Measurements from ENCODE around the gene DHRSX. TPM values are rescaled to one million over a fixed set of nuclear protein-coding genes. Genes with fewer than 3 reads are reported as not detected.
"Not testable (repeated sequence)": the region's sequence is repeated elsewhere in the genome, so short reads cannot be mapped to it uniquely, and the experiment has no call there.

The DHRSX gene
- total RNA-seq, 1 experiment from 2014 or later = 17.8 TPM

DNA sequence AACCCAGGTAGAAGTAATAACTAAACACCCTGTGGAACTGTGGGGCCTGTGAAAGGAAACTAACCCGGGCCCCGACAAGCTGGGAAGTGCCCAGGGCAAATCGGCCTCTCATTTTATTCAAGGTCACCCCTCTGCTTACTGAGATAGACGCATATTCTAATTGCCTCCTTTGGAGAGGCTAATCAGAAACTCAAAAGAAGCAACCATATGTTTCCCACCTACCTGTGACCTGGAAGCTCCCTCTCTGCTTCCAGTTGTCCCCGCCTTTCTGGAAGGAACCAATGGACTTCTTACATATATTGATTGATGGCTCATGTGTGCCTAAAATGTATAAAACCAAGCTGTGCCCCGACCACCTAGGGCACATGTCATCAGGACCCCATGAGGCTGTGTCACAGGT, 23.1 kb upstream of the DHRSX start:
- in situ Hi-C loops (cut with HindIII; ENCODE audit: low pct_unique_long_range_greater_than_20kb, low sequenced_read_pairs) = no loop called here
- DNase-seq (ENCODE audit: low read depth, low spot score) = no peak

DNA sequence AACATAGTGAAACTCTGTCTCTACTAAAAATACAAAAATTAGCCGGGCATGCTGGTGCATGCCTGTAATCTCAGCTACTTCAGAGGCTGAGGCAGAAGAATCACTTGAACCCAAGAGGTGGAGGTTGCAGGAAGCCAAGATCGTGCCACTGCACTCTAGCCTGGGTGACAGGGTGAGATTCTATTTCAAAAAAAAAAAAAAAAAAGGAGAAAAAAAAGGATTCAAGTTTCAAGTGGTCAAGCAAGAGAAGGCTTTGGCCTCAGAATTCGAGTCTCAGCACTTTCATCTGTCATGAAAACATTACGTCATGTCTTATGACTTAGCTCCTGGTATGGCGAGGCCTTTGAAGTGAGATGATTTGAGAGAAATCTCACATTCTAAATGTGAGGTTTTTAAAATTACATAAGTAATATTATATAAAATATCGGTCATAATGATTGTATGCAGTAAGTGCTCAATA, 21.2 kb upstream of the DHRSX start:
- in situ Hi-C loops (cut with HindIII; ENCODE audit: low pct_unique_long_range_greater_than_20kb, low sequenced_read_pairs) = no loop called here

DNA sequence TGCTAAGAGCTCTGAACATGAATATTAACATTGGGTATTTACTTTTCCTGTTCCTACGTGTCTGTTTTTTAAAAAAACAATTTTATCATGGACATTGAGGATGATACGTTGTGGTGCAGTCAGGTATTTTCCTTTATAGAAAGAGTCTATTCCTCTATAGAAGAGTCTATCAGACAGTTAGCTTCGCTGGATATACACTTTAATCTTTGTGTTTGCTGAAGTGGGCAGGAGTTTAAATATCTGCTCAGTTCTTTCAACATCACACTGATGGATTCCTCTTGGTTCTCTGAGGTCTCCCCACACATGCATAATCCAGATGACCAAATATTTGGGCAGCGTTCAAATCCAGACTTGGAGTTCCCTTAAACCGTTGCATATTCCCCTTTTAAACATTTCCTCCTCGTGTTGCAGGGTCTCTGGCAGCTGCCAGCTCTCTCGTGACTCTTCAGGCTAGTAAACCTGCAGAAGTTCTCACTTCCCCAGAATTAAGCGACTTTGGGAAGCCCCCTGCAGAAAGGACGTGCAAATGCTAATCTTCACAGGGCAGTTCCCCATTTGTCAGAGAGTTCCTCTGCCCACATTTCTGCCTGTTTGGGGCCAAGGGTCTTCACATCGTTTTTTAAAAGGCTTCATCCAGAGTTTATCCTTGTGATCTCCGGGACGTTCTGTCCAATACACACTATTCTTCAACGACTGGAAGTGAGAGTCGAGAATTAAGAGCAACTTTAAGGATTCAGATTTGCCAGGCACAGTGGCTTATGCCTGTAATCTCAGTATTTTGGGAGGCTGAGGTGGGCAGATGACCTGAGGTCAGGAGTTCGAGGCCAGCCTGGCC, 20.5 kb upstream of the DHRSX start:
- DNase-seq (ENCODE audit: low read depth, low spot score) = no peak
- in situ Hi-C loops (cut with HindIII; ENCODE audit: low pct_unique_long_range_greater_than_20kb, low sequenced_read_pairs) = no loop called here

More for the DNA sequence above, 21.2 kb upstream of the DHRSX start:
- no peak for DNase-seq (ENCODE audit: low read depth, low spot score)

DNA sequence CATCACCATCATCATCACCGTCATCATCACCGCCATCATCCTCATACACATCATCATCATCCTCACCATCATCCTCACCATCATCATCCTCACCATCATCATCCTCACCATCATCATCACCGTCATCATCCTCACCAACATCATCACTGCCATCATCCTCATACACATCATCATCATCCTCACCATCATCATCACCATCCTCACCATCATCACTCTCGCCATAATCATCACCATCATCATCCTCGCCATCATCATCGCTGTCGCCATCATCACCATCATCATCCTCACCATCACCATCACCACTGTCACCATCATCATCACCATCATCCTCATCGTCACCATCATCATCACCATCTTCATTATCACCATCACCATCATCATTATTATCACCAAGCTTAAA, 19.8 kb upstream of the DHRSX start:
- in situ Hi-C loops (cut with HindIII; ENCODE audit: low pct_unique_long_range_greater_than_20kb, low sequenced_read_pairs) = no loop called here
- DNase-seq (ENCODE audit: low read depth, low spot score) = no peak

DNA sequence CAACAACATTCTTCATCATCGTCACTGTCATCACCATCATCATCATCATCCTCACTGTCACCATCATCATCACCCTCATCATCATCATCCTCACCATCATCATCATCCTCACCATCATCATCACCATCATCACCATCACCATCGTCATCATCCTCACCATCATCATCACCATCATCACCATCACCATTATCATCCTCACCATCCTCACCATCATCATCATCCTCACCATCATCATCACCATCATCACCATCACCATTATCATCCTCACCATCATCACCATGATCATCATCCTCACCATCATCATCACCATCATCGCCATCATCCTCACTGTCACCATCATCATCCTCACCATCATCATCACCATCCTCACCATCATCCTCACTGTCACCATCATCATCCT, 18.9 kb upstream of the DHRSX start:
- DNase-seq (ENCODE audit: low read depth, low spot score); in situ Hi-C loops (cut with HindIII; ENCODE audit: low pct_unique_long_range_greater_than_20kb, low sequenced_read_pairs): not testable (repeated sequence)

DNA sequence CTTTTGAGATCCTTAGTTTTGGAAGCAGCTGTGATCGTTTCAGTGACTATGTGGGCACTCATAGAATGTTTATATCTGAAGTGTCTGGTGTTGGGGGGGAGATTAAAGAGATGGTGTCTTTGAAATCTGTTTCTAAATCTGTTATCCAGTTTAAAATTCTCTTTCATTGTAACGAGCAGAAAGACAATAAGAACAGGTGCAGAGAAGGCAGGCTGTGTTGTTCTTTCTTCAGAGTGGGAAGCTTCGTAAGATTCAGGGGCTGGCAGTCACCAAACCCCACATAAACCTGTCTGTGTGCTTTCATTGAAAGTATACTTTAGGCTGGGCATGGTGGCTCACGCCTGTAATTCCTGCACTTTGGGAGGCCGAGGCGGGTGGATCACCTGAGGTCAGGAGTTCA, 16.3 kb upstream of the DHRSX start:
- no peak for DNase-seq (ENCODE audit: low read depth, low spot score)
- in situ Hi-C loops (cut with HindIII; ENCODE audit: low pct_unique_long_range_greater_than_20kb, low sequenced_read_pairs) = no loop called here

DNA sequence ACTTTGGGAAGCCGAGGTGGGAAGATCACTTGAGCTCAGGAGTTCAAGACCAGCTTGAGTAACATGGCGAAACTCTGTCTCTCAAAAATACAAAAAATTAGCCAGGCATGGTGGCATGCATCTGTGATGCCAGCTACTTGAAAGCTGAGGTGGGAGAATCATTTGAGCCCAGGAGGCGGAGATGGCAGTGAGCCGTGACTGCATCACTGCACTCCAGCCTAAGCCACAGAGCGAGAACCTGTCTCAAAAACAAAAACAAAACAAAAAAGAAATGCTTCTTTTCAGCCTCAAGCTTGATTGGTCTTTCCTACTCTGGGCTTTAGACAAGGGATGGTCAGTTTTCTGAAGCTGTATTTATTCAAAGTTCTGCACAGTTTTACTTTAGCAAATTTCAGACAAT, 15.8 kb upstream of the DHRSX start:
- in situ Hi-C loops (cut with HindIII; ENCODE audit: low pct_unique_long_range_greater_than_20kb, low sequenced_read_pairs) = no loop called here

DNA sequence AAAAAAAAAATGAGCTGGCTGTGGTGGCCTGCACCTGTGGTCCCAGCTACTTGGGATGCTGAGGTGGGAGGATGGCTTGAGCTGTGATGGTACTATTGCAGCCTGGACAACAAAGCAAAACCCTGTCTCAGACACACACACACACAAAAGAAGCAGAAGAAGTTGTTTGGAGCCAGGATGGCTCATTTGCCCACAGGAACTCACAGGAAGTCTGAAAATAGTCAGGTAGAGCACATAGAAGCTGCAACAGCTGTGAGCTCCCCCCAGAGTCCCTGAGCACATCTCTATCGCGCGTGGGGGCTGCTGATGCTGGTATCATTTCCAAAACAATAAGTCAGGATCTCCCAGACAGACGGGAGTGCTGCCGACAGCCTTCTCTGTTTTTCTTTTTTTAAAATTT, 13.4 kb upstream of the DHRSX start:
- in situ Hi-C loops (cut with HindIII; ENCODE audit: low pct_unique_long_range_greater_than_20kb, low sequenced_read_pairs) = no loop called here
- DNase-seq (ENCODE audit: low read depth, low spot score) = no peak

More for the DNA sequence above, 15.8 kb upstream of the DHRSX start:
- DNase-seq (ENCODE audit: low read depth, low spot score) = no peak

DNA sequence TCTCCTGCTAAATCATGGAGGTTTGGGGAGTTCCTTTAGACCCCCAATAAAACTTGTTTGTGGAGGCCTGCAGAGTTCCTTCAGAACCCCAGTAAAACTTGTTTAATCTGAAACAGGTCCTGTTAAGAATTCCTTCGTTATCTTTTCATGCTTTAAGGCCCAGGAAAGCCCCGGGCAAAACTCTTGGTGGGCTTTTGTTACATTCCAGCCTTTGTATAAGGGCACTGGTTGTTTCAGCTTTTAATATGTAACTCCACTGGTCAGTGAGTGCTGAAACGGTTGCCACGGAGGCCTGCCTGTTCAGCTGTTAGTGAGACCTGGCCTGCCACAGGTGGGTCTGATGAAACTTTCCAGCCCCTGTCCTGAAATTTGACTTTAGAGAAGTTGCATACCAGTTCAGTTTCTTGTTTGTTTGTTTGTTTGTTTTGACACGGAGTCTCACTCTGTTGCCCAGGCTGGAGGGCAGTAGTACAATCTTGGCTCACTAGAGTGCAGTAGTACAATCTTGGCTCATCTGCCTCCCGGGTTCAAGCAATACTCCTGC, 12.4 kb upstream of the DHRSX start:
- no peak for DNase-seq (ENCODE audit: low read depth, low spot score)
- in situ Hi-C loops (cut with HindIII; ENCODE audit: low pct_unique_long_range_greater_than_20kb, low sequenced_read_pairs) = no loop called here

DNA sequence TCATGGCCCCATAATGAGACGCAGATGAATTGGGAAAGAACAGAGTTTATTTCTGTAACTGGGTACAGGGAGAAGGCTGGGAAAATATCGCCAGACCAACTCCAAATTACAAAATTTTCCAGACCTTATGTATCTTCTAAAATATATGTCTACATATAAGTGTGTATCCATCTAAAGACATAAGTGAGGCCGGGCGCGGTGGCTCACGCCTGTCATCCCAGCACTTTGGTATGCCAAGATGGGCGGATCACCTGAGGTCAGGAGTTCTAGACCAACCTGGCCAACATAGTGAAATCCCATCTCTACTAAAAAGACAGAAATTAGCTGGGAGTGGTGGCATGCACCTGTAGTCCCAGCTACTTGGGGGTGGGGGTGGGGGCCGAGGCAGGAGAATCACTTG, 11.7 kb upstream of the DHRSX start:
- in situ Hi-C loops (cut with HindIII; ENCODE audit: low pct_unique_long_range_greater_than_20kb, low sequenced_read_pairs) = no loop called here
- DNase-seq (ENCODE audit: low read depth, low spot score) = no peak

DNA sequence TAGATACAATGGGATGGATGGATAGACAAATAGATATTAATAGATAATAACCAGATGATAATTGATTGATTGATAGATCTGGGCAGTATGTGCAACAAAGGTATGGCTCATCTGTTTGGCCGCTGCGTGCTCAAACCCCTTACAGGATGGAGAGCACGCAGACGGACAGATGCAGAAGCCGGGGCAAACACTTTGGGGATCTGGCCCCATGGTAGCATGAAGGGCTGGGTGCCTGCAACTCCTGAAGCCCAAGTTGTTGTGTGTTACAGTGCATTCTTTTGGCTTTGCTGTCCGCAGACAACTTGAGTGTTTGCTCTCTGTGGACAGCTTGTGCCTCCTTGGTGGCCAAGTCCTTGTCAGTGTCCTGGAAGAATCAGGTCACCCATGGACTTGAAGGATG, 10.6 kb upstream of the DHRSX start:
- no peak for DNase-seq (ENCODE audit: low read depth, low spot score)

DNA sequence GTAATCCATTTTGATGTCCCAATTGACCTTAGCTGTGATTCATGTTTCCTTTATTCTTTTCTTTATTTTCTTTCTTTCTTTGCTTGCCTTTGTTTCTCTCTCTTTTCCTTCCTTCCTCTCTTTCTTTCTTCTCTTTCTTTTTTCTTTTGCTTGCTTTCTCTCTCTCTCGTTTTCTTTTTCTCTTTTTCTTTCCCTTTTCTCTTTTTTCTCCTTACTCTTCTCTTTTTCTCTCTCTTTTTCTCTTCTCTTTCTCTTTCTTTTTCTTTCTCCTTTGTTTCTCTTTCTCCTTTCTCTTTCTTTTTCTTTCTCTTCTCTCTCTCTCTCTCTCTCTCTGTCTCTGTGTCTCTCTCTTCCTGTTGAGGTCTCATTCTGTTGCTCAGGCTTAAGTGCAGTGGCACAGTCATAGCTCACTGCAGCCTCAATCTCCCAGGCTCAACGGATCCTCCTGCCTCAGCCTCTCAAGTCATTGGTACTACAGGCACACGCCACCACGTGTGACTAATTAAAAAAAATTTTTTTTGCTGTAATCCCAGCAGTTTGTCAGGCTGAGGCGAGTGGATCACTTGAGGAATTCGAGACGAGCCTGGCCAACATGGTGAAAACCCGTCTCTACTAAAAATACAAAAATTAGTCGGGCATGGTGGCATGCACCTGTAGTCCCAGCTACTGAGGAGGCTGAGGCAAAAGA, 8.0 kb upstream of the DHRSX start:
- in situ Hi-C loops (cut with HindIII; ENCODE audit: low pct_unique_long_range_greater_than_20kb, low sequenced_read_pairs) = no loop called here
- DNase-seq (ENCODE audit: low read depth, low spot score) = no peak

More for the DNA sequence above, 10.6 kb upstream of the DHRSX start:
- in situ Hi-C loops (cut with HindIII; ENCODE audit: low pct_unique_long_range_greater_than_20kb, low sequenced_read_pairs) = no loop called here

DNA sequence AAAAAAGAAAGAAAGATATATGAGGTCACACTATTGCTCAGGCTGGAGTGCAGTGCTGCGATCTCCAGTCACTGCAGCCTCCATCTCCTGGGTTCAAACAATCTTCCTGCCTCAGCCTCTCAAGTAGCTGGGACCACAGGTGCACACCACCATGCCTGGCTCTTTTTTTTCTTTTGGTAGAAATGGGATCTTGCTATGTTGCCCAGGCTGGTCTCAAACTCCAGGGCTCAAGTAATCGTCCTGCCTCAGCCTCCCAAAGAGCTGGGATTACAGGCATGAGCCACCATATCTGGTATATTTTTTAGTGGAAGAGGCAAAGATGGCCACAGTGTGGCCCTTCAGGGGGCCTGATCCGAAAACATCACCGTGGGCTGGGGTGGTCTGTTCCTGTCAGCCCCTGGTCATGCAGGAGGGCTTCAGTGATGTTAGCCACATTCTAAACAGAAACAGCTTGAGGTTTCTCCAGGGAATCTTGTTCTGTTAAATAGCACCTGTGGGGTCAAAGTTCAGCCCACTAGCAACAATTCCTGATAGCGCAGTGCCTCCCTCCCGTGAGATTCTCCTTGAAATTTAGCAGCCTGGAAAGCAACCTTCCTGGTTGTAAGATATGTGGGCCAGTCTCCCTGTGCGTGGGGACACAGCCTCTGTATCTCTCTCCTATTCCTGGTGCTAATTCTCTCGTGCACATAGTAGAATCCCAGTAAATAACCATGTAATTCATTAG, 7.3 kb upstream of the DHRSX start:
- no peak for DNase-seq (ENCODE audit: low read depth, low spot score)
- in situ Hi-C loops (cut with HindIII; ENCODE audit: low pct_unique_long_range_greater_than_20kb, low sequenced_read_pairs) = no loop called here

DNA sequence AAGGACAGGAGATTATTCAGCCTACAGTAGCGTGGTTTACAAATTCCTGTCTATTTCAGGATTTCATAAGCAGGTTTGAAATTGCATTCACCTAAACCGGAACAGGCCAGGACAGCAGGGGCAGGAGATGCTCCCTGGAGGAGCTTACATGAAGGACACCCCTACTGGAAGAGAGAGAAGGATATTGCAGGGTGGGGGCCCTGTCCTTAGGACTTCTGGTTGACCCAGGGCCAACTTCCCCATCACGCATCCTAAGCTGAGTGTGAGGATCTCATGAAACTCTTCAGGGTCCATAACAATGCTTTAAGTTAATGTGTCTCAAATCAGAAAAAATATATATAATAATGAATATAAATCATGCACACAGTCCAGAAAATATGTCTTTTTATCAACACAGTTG, 6.4 kb upstream of the DHRSX start:
- no peak for DNase-seq (ENCODE audit: low read depth, low spot score)
- in situ Hi-C loops (cut with HindIII; ENCODE audit: low pct_unique_long_range_greater_than_20kb, low sequenced_read_pairs) = no loop called here

DNA sequence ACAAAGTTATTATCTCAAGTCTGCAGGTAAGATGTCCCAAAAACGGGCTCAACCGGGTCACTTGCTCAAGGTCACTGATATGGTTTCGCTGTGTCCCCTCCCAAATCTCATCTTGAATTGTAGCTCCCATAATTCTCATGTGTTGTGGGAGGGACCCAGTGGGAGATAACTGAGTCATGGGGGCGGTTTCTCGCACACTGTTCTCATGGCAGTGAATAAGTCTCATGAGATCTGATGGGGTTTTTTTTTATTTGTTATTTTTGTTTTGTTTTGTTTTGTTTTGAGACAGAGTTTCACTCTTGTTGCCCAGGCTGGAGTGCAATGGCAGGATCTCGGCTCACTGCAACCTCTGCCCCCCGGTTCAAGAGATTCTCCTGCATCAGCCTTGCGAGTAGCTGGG, 4.6 kb upstream of the DHRSX start:
- in situ Hi-C loops (cut with HindIII; ENCODE audit: low pct_unique_long_range_greater_than_20kb, low sequenced_read_pairs) = not testable (repeated sequence)

DNA sequence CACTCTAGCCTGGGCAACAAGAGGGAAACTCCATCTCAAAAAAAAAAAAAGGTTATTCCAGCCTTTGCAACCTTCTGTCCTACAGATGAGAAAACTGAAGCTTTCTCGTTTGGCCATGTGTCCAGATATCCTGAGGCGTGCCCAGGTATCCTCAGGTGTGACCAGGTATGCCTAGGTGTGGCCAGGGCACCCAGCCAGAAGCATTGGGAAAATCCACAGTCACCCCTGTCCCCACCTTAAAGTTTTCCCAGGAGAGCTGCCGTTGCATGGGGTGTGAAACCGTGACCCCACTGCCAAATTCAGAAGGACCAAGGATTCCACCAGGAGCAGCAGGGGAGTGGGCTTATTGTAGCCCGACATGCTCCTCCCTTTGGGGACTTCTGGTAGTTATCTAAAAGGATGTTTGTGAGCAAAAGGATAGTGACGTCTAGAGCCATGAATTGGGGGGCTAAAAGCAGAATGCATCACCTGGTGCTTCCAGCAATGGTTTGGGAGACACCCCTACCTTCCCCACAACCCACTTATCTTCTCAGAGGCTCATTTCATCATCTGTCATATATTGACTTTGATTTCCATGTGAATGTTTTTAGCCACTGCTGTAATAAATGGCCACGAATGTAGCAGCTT, 4.0 kb upstream of the DHRSX start:
- DNase-seq (ENCODE audit: low read depth, low spot score) = no peak
- in situ Hi-C loops (cut with HindIII; ENCODE audit: low pct_unique_long_range_greater_than_20kb, low sequenced_read_pairs) = no loop called here

More for the DNA sequence above, 4.6 kb upstream of the DHRSX start:
- not testable (repeated sequence) for DNase-seq (ENCODE audit: low read depth, low spot score)

DNA sequence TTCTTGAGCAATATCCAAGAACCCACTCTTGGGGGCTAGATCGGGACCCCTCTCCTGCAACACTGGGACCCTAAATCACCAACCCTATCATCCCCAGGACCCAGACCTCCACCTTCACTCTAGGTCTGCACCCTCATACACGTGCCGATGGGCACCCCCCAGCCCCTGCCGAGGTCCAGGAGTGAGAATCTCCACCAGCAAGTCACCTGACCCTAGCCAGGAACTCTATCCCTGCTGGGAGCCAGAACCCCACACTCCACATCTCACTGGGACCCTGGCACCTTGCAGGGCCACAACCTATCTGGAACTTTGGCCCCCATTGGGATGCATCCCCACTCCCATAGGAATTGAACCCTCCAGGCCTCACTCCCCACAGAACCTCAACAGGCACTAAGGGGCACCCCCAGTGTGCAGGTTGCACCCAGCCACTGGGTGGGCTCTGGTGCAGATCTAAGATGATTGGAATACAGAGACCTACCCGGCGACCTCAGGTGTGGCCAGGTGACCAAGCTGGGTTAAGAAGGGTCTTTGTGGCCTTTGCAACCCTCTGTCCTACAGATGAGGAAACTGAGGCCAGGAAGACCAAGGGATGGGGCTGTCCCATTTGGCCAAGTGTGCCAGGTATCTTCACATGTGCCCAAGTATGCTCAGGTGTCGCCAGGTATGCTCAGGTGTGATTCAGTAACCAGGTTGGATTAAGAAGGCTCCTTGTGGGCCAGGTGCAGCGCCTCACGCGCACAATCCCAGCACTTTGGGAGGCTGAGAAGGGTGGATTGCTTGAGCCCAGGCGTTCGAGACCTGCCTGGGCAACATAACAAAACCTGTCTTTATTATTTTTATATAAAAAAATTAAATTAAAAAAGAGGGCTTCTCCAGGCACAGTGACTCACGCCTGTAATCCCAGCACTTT, 3.1 kb upstream of the DHRSX start:
- in situ Hi-C loops (cut with HindIII; ENCODE audit: low pct_unique_long_range_greater_than_20kb, low sequenced_read_pairs) = no loop called here
- DNase-seq (ENCODE audit: low read depth, low spot score) = no peak

Data from SK-MEL-5 (cell line).